ENCODE measurements around the gene OR13A1.
"Not testable (repeated sequence)": the region's sequence is repeated elsewhere in the genome, so short reads cannot be mapped to it uniquely, and the experiment has no call there.

The OR13A1 gene

DNA sequence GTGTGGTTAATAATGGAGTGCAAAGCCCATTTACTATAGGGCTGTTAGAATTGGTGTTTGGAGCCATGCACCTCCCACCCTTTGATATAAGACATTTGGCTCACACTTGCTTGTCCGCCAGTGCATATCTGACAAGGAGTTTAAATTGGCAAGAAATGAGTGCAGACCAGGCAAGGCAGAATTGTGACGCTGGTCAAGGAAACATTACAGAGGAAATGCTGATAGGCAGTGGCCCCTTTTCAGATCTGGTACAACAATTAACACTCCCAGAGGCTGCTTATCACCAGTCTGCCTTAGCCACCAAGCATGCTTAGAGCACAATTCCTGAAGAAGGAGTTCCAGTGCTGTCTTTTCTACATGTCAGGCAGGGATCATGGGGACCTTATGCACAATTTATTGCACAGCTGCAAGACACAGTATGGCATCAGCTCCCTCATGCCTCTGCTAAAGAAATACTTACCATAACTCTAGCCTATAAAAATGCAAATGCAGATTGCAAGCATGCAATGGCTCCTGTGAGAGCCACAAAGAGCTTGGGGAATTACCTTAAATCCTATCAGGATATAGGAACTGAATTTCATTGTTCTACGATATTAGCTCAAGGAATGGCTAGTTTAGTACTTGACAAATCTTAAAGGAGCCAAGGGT, 35.2 kb downstream of the OR13A1 start:
- no peak for DNase-seq

DNA sequence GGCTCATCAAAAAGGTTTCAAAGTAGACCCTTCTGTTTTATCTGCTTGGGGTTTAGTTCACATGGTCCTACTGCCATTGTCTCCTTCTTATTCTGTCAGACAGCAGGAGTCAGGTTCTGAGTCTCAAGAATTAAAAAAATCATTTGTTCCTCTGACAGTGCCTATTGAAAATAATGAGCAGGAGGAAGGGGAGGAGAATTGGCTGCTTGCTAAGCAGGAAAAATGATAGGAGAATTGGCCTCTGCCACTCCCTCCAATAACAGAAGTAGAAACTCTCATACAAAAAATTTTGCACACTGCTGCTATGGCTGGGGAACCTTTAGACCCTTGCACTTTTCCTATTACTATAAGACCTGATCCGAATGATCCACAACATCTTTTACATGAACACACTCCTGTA, 35.7 kb downstream of the OR13A1 start:
- no peak for DNase-seq

DNA sequence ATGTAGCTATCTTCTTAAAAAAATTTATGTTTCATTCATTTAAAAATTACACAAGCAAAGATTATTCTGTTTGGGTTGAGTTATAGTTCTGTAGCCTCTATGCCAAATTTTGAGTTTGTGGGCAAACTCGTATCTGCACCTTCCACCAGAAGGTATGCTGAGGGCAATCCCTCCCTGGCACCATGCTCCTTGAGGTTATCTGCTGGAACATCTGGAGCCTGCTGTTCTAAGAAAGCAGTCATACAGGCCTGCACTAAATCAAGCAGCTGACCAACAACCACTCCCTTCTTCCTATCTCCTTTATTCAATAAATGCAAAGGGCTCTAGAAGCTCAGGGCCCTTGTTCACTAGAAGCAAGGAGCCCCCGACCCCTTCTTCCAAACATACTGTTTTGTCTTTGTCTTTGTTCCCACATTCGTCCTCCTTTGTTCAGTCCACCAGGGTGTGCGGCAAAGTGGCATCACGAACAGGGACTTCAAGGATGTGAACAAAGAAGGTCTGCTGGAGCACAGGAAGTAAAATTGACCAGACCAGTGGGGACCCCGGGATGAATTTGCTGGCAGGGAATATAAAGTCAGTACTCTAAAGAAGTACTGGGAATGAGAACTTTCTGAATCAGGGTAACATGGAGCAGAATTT, 36.4 kb downstream of the OR13A1 start:
- no peak for DNase-seq

DNA sequence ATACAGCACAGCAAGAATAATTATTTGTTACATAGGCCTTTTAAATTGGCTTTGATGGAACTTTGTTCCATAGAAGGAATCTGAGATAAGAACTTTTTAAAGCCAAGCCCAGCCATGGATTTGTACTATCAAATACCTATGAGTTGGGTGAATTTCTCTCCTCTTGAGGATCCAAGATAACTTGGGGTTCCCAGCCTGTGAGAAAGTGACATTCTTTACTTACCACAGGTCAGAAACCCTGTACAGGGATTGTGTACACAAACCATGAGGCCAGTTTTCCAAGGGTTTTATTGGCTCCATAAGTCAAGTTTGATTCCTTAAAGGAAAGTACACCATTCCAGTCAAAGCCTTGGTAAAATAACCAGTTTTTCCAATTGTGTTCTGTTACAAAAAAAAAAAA, 39.3 kb downstream of the OR13A1 start:
- not testable (repeated sequence) for DNase-seq

DNA sequence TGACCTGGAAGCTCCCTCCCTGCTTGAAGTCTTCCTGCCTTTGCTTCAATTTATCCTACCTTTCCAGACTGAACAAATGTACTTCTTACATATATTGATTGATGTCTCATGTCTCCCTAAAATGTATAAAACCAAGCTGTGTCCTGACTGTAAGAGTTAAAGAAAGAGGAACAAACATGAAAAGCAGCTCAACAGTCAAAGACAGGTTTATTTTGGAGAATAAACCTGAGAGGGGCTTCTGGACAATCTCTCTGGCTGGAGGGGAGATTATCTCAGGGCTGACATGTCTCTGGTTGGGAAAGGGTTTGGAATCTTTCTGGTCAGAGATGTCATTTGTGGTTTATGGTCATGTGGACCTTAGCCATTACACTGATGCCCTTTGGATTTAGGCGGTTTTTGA, 41.0 kb downstream of the OR13A1 start:
- DNase-seq, result no peak

DNA sequence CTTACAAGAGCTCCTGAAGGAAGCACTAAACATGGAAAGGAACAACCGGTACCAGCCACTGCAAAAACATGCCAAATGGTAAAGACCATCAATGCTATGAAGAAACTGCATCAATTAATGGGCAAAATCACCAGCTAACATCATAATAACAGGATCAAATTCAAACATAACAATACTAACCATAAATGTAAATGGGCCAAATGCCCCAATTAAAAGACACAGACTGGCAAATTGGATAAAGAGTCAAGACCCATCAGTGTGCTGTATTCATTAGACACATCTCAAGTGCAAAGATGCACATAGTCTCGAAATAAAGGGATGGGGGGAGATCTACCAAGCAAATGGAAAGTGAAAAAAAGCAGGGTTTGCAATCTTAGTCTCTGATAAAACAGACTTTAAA, 47.6 kb downstream of the OR13A1 start:
- DNase-seq, result not testable (repeated sequence)

DNA sequence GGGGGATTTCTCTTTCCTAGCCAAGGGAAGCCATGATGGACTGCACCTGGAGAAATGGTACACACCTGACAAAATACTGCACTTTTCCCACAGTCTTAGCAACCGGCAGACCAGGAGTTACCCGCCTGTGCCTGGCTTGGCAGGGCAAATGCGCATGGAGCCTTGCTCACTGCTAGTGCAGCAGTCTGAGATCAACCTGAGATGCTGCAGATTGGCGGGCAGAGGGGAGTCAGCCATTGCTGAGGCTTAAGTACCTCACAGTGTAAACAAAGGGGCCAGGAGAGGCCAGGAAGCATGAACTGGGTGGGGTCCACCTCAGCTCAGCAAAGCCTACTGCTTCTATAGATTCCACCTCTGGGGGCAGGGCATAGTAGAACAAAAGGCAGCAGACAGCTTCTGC, 49.4 kb downstream of the OR13A1 start:
- DNase-seq, result no peak

DNA sequence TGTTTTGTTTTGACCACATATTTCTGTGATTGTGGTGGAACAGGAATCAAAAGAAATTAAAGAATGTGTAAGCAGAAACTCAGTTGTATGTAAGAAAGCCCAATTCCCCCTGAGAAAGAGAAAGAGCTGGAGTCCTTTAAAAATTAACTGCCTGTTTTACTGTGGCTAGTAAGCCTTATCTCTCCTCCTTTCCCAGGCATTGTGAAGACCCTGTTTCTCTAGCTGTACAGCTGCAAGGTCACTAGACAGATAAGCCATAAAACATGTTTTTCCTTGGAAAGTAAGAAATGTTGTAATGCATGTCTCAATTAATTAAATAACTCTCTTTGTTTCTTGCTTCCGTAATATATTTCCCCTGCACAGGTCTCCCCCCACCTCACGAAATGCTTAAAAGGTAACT, 53.5 kb downstream of the OR13A1 start:
- no peak for DNase-seq

DNA sequence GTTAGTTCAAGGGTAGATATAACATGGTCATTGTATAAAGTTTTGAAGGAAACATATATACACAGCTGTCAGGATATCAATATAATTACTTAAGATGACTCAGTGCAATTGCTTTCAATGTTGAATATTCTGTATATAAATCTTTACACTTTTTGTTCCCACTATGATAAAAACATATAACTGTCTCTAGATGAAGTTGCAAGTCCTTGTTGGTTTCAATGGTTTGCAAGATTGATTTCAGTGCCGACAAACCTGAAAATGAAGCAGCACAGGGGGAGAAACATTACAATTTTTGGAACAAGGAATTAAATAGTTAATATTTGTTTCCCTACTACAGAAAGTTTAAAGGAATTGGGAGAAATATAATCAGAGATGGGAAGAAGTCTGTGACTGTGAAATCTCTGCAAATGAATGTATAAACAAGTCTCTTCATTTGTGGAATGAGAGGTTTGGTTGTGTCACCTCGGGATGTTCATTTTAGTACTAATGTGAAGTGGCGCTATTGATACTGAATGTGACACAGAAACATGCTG, 54.1 kb downstream of the OR13A1 start:
- DNase-seq, result no peak

DNA sequence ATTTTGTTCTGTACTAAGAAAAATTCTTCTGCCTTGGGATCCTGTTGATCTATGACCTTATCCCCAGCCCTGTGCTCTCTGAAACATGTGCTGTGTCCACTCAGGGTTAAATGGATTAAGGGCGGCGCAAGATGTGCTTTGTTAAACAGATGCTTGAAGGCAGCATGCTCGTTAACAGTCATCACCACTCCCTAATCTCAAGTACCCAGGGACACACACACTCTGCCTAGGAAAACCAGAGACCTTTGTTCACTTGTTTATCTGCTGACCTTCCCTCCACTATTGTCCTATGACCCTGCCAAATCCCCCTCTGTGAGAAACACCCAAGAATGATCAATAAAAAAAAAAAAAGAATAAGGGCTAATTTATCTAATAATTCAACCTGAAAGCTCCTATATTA, 54.8 kb downstream of the OR13A1 start:
- DNase-seq, result not testable (repeated sequence)

DNA sequence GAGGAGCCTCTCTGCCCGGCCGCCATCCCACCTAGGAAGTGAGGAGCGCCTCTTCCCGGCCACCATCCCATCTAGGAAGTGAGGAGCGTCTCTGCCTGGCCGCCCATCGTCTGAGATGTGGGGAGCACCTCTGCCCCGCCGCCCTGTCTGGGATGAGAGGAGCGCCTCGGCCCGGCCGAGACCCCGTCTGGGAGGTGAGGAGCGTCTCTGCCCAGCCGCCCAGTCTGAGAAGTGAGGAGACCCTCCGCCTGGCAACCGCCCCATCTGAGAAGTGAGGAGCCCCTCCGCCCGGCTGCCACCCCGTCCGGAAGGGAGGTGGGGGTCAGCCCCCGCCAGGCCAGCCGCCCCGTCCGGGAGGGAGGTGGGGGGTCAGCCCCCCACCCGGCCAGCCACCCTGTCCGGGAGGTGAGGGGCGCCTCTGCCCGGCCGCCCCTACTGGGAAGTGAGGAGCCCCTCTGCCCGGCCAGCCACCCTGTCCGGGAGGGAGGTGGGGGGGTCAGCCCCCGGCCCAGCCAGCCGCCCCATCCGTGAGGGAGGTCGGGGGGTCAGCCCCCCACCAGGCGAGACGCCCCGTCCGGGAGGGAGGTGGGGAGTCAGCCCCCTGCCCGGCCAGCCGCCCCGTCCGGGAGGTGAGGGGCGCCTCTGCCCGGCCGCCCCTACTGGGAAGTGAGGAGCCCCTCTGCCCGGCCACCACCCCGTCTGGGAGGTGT, 55.5 kb downstream of the OR13A1 start:
- DNase-seq, result not testable (repeated sequence)

DNA sequence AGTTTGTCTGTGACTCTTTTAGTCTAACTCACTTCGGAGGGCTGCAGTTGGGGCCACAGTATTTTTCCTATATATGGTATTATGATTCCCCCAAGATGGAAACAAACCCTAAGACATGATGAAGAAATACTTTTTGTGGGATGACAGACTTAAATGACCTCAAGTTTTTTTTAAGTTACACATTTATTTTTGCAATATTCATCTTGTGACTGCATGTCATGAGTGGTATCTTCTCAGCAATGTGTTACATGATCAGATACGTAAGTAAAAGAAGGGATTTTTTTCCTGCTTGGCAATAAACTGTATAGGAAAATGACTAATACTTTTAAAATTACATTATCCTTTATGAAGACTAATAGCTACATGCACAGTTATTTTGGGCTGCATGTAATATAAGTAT, 57.8 kb downstream of the OR13A1 start:
- no peak for DNase-seq

DNA sequence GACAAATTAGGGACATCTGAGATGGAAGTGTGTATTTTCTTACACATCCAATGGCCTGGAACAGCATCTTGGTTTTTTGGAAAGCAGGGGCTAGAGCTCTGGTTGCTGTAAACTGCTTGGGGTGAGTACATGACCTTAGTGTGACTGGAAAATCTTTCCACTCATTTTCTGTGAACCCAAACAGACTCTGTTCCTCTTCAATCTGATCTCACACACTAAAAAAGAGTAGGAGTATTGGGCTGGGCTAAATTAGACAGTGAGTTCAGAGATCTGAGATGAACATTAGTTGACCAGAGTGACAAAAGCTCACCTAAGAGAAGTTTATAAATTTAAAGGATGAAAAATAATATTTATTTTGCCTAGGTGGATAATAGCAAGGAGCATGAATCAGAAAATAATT, 59.2 kb downstream of the OR13A1 start:
- no peak for DNase-seq

DNA sequence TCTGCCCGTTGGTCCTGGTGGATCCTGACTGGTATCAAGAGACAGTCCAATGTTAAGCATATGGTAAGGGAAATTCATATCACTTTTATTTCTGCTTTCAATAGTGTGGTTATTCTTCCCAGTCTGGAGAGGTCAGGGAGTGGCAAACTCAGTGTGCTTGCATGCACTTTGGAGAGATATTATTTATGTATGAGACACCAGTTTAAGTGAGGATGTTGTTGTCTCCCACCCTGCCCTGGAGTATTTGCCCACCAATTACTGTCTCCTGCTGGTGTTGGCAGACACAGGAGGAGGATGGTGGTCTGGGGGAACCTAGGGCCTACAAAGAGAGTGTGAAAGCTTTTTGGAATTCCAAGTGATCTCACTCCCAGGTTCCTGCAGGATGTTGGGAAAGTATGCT, 59.7 kb downstream of the OR13A1 start:
- DNase-seq, result no peak

DNA sequence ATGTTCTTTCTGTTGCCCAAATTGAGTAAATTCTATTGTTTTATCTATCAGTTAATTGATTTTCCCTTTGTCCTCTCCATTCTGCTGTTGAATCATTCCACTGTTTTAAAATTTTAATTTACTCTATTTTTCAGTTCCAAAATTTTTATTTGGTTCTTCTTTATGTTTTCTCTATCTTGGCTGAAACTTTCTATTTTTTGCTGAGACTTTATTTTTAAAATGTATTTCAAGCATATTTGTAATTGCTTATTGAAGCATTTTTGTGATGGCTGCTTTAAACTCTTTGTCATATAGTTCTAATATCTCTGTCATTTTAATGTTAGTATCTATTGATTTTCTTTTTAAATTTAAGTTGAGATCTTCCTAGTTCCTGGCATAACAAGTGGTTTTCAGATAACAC, 60.5 kb downstream of the OR13A1 start:
- DNase-seq, result no peak

DNA sequence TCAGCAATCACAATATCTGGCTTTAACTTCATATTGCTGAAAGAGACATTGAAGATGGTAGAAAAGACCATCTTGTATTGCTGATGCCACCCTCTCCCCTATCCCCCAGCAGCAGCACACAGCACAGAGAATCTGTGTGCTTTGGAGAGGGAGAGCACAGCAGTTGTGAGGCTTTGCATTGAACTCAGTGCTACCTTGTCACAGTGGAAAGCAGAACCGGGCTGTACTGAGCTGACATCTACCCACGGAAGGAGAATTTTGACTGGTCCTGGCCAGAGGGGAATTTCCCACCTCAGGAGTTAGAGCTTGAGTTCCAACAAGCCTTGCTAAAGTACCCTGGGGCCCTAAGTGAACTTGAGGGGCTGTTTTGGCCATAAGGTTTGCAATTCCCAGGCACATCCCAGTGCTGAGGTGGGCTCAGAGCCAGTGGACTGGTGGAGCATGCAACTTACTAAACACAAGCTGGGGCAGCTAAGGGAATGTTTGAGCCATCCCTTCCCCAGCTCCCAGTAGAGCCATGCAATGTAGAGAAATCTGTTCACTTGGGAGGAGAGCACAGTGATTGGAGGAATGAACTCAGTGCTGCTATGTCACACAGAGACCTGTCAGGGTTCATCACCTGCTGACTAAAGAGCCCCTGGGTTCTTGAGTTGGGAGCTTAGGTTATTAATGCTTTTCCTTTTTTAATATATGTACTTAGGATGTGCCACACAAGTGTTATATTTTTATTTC, 62.1 kb downstream of the OR13A1 start:
- DNase-seq, result no peak
